Gastrocnemius medialis (tissue), 4 donors: ENCODE results near the gene PELI1. TPM values are rescaled to one million over a fixed set of nuclear protein-coding genes. Genes with fewer than 3 reads are reported as not detected.

Experiments used
- ATAC-seq, 2 donors: fragments of 150-250 bp; one replicate each; pipeline ENCODE4 v1.9.1; 2016
- DNase-seq, 2 donors: peaks; one replicate each; pipeline ENCODE4 v3.0.0-alpha.2; 2019
- H3K27ac ChIP-seq, 4 donors: fragments of 200-600 bp; sonication (generic); 1 replicate in 1 of 4; 2 replicates in 3 of 4; pipeline ENCODE4 v1.5.1; 2016 to 2018; ENCODE audit warnings: mild to moderate bottlenecking in 2 of 4, moderate library complexity in 1 of 4
- H3K27me3 ChIP-seq, 3 donors: fragments of 200-600 bp; sonication (generic) in 2 of 3; 1 replicate in 1 of 3; 2 replicates in 2 of 3; pipeline versions ENCODE4 v1.5.1 to v1.6.0; 2016 to 2019; ENCODE audit warnings: mild to moderate bottlenecking in 1 of 3, moderate library complexity in 1 of 3
- H3K36me3 ChIP-seq, 2 donors: fragments of 200-600 bp; sonication (generic) in 1 of 2; one replicate each; pipeline ENCODE4 v1.5.1; 2017 to 2018
- H3K4me1 ChIP-seq, 2 donors: fragments of 200-600 bp; sonication (generic) in 1 of 2; one replicate each; pipeline ENCODE4 v1.5.1; 2016 to 2017; ENCODE audit warnings: mild to moderate bottlenecking in 2 of 2
- H3K4me3 ChIP-seq, 4 donors: fragments of 200-600 bp; sonication (generic) in 3 of 4; 1 replicate in 1 of 4; 2 replicates in 3 of 4; pipeline ENCODE4 v1.5.1; 2016 to 2019; ENCODE audit warnings: mild to moderate bottlenecking in 2 of 4
- H3K9me3 ChIP-seq, 3 donors: fragments of 200-600 bp; sonication (generic) in 2 of 3; 1 replicate in 1 of 3; 2 replicates in 2 of 3; pipeline ENCODE4 v1.5.1; 2016 to 2019
- CTCF ChIP-seq, 5 experiments: fragments of 450-650 bp in 3 of 5; fragments of 200-600 bp in 2 of 5; sonication (generic) in 2 of 5; IDR thresholded peaks in 4 of 5; conservative IDR thresholded peaks in 1 of 5; 1 replicate in 4 of 5; 2 replicates in 1 of 5; pipeline ENCODE4 v1.5.1; 2016 to 2019; ENCODE audit warnings: antibody characterized with exemption in 5 of 5, mild to moderate bottlenecking in 3 of 5, moderate library complexity in 3 of 5
- POLR2A ChIP-seq, 2 donors: fragments of 450-650 bp; IDR thresholded peaks; one replicate each; pipeline ENCODE4 v1.6.1; 2017; ENCODE audit warnings: antibody characterized with exemption in 2 of 2, mild to moderate bottlenecking in 2 of 2, moderate library complexity in 2 of 2
- in situ Hi-C, 4 donors: fragments of 200-750 bp; cut with MboI; loops; one replicate each; pipeline versions ENCODE4 v1.15.0 to v1.8.0; 2017; ENCODE audit warnings: low sequenced_read_pairs in 4 of 4
- intact Hi-C: fragments of 100-400 bp; cut with DNase I; formaldehyde crosslinking; loops from one replicate; pipeline ENCODE4 v1.15.1; 2023; ENCODE audit warnings: low total_unique reads
- total RNA-seq, 4 donors: library from RNA; depleted of rRNA; stranded (reverse); fragments of >200 nt; gene quantifications; one replicate each; pipeline versions ENCODE4 v1.1.0 to v1.2.3, GENCODE V29; 2016

Gene PELI1
- total RNA-seq, 4 donors from 2014 or later, result 3.7 to 7.5 (median 5.9) TPM

GRCh38 chr2:64094663-64095382, 49.4 kb downstream of the PELI1 start:
- H3K27ac ChIP-seq, result no peak overlapping the region
- in situ Hi-C loops (no loop called here), intact Hi-C loops (no loop called here)
- peaks cover 9 to 25% of the 10 kb centered on the region in 2 donors for H3K36me3 ChIP-seq
- H3K27me3 ChIP-seq, result no peaks in the 10 kb centered on the region
- H3K9me3 ChIP-seq, result no peaks in the 10 kb centered on the region
- DNase-seq (no peak), ATAC-seq (no peak)
- no peak overlapping the region for H3K4me3 ChIP-seq
- no peaks in the 10 kb centered on the region for H3K4me1 ChIP-seq
- no peak for TF ChIP-seq CTCF (IDR thresholded peaks at IDR 0.05 in 4 of 5, conservative IDR thresholded peaks at IDR 0.05 in 1 of 5)

GRCh38 chr2:64093341-64093740, 50.9 kb downstream of the PELI1 start:
- H3K4me1 ChIP-seq, result no peaks in the 10 kb centered on the region
- TF ChIP-seq CTCF (IDR thresholded peaks at IDR 0.05 in 4 of 5, conservative IDR thresholded peaks at IDR 0.05 in 1 of 5) (no peak), POLR2A (IDR thresholded peaks at IDR 0.05) (no peak)
- no peak overlapping the region for H3K27ac ChIP-seq
- no peak for DNase-seq
- no peaks in the 10 kb centered on the region for H3K9me3 ChIP-seq
- no peak overlapping the region for H3K4me3 ChIP-seq
- intact Hi-C loops, result no loop called here
- H3K36me3 ChIP-seq, result peaks cover 9 to 25% of the 10 kb centered on the region in 2 donors
- in situ Hi-C loops, result no loop called here
- ATAC-seq, result no peak
- H3K27me3 ChIP-seq, result no peaks in the 10 kb centered on the region

- Histone ChIP-seq H3K36me3 (peaks cover 9 to 25% of the 10 kb centered on the region in 2 donors), H3K27me3 (no peaks in the 10 kb centered on the region), H3K4me1 (no peaks in the 10 kb centered on the region), H3K9me3 (no peaks in the 10 kb centered on the region), H3K27ac (no peak overlapping the region), H3K4me3 (no peak overlapping the region)
- TF ChIP-seq CTCF (IDR thresholded peaks at IDR 0.05 in 4 of 5, conservative IDR thresholded peaks at IDR 0.05 in 1 of 5), result no peak
- TF ChIP-seq POLR2A (IDR thresholded peaks at IDR 0.05), result no peak
- ATAC-seq (no peak), DNase-seq (no peak)
- in situ Hi-C loops (no loop called here), intact Hi-C loops (no loop called here)
These were observed 51.7 kb downstream of the PELI1 start for GRCh38 chr2:64092502-64092901.

GRCh38 chr2:64090264-64090663, 54.0 kb downstream of the PELI1 start:
- in situ Hi-C loops (no loop called here), intact Hi-C loops (no loop called here)
- Histone ChIP-seq H3K27ac (no peak overlapping the region), H3K4me3 (no peak overlapping the region), H3K36me3 (peaks cover 4 to 7% of the 10 kb centered on the region in 2 donors), H3K4me1 (peaks cover 5 to 13% of the 10 kb centered on the region in 2 donors), H3K9me3 (no peaks in the 10 kb centered on the region), H3K27me3 (no peaks in the 10 kb centered on the region)
- ATAC-seq (no peak), DNase-seq (no peak)
- no peak for TF ChIP-seq CTCF (IDR thresholded peaks at IDR 0.05 in 4 of 5, conservative IDR thresholded peaks at IDR 0.05 in 1 of 5)
- no peak for TF ChIP-seq POLR2A (IDR thresholded peaks at IDR 0.05)
